Aorta (tissue), 5 donors: ENCODE measurements around the gene GMDS. TPM values are rescaled to one million over a fixed set of nuclear protein-coding genes. Genes with fewer than 3 reads are reported as not detected.

Experiments
- ATAC-seq: fragments of 200-7000 bp; cut with Tn5 transposase; one replicate; pipeline ENCODE4 v1.9.1; 2022; ENCODE audit warnings: moderate library complexity; ENCODE audit not compliant: low FRiP score
- DNase-seq, 2 donors: peaks; one replicate each; pipeline ENCODE4 v3.0.0-alpha.2; 2020
- H3K27ac ChIP-seq, 2 donors: one replicate each; pipeline ENCODE4 v1.5.1; 2013; ENCODE audit warnings: low read length in 2 of 2, mild to moderate bottlenecking in 2 of 2, moderate library complexity in 2 of 2, control low read depth in 1 of 2, inconsistent platforms in 1 of 2, low read depth in 1 of 2
- H3K27me3 ChIP-seq, 2 donors: one replicate each; pipeline ENCODE4 v1.6.1; 2013; ENCODE audit warnings: control low read depth in 1 of 2, low read length in 1 of 2, mild to moderate bottlenecking in 1 of 2, moderate library complexity in 1 of 2; ENCODE audit not compliant: insufficient read depth in 2 of 2, control insufficient read depth in 1 of 2
- H3K36me3 ChIP-seq, 2 donors: one replicate each; pipeline ENCODE4 v1.6.1; 2013; ENCODE audit warnings: control low read depth in 1 of 2, low read length in 1 of 2, mild to moderate bottlenecking in 1 of 2; ENCODE audit not compliant: insufficient read depth in 2 of 2, control insufficient read depth in 1 of 2
- H3K4me1 ChIP-seq, 2 donors: one replicate each; pipeline ENCODE4 v1.6.1; 2013; ENCODE audit warnings: low read length in 2 of 2, control low read depth in 1 of 2, mild to moderate bottlenecking in 1 of 2, moderate library complexity in 1 of 2; ENCODE audit not compliant: insufficient read depth in 2 of 2, control insufficient read depth in 1 of 2
- H3K4me3 ChIP-seq, 2 donors: one replicate each; pipeline ENCODE4 v1.5.1; 2013; ENCODE audit warnings: low read length in 2 of 2, control low read depth in 1 of 2, mild to moderate bottlenecking in 1 of 2
- H3K9me3 ChIP-seq: one replicate; pipeline ENCODE4 v1.6.1; 2013; ENCODE audit warnings: mild to moderate bottlenecking, low read length; ENCODE audit not compliant: control insufficient read depth
- WGBS, 2 donors: extraction: QIAGEN DNeasy Blood & Tissue Kit; methylation state at CpG; one replicate each; pipeline ENCODE4 v1.1.7; 2013; 5-methylcytosine and 5-hydroxymethylcytosine counted together
- intact Hi-C, 2 donors: fragments of 100-400 bp; cut with DNase I; formaldehyde crosslinking; loops; one replicate each; pipeline versions ENCODE4 v1.14.2 to v1.15.0; 2022
- polyA plus RNA-seq, 2 donors: library from polyadenylated mRNA; stranded (reverse); fragments of 200-250 nt; gene quantifications; one replicate each; pipeline ENCODE4 v1.2.3, GENCODE V29; 2013
- total RNA-seq, 2 donors: library from RNA; stranded (reverse); fragmentation: NEBNext Ultra II Directional; extraction: Animal tissue kit (Norgen Biotek cat#: 25700); gene quantifications; one replicate each; pipeline ENCODE4 v1.2.1, GENCODE V29; 2021
- donor health status: healthy with polysubstance abuse.
- donor health status: Bipolar disorder and iron deficiency.
- donor health status: DM: no; HTN: no; CAD: no.
- donor health status: DM: no; HTN: no; CAD: no.
- donor health status: DM: yes; HTN: yes; CAD: no.

GMDS gene
- total and polyA plus RNA-seq, 4 donors: 66.1 to 138 (median 84.9) TPM

DNA sequence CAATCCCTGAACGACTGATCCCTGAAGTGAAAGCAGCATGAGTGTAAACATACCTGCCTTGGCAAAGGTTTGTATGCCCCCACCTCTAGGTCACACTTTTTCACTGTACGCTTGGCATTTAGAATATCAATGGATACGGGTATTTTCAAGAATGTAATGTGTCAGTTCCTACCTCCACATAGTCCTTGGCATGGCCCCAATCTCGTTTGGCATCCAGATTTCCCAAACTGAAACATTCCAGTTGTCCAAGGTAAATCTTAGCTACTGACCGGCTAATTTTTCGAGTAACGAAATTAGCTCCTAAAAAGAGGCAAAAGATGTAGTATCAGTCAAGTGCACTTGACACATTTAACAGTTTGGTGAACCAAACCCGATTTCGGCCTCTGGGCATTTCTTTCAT, 315.5 kb downstream of the GMDS start:
- intact Hi-C loops: no loop called here
- H3K4me3 ChIP-seq: peak overlapping the region in 1 of 2 donors; percentile 48
- H3K27ac ChIP-seq: peak overlapping the region; percentile 61 to 71
- WGBS, 2 donors: 8 to 13% methylated on average over 9 of the region's 9 CpGs
- H3K36me3 ChIP-seq: no peaks in the 10 kb centered on the region
- DNase-seq (no peak), ATAC-seq (no peak)
- peaks cover 0 to 4% of the 10 kb centered on the region in 2 donors for H3K4me1 ChIP-seq
- H3K9me3 ChIP-seq: no peaks in the 10 kb centered on the region
- H3K27me3 ChIP-seq: no peaks in the 10 kb centered on the region

DNA sequence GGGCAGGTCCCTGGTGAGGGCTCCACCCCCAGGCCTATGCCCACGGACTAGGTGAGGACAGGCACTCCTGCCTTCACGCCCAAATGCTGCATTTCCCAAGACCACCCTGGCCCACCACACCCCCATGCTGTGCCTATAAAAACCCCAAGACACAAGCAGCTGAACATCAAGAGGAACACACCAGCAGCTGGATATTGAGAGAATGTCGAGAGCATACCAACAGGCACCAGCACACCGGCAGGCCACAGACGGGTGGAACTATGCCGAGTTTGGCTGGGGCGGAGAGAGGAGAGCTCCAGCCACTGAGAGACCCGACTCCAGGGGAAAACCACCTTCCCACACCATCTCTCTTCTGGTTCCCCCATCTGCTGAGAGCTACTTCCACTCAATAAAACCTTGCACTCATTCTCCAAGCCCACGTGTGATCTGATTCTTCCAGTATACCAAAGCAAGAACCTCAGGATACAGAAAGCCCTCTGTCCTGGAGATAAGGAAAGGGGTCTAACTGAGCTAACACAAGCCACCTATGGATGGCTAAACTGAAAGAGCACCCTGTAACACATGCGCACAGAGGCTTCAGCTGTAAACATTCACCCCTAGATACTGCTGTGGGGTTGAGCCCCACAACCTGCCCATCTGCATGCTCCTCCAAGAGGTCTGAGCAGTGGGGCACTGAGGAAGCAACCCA, 319.5 kb downstream of the GMDS start:
- intact Hi-C loops: no loop called here
- DNase-seq: no peak
- no peaks in the 10 kb centered on the region for H3K9me3 ChIP-seq

DNA sequence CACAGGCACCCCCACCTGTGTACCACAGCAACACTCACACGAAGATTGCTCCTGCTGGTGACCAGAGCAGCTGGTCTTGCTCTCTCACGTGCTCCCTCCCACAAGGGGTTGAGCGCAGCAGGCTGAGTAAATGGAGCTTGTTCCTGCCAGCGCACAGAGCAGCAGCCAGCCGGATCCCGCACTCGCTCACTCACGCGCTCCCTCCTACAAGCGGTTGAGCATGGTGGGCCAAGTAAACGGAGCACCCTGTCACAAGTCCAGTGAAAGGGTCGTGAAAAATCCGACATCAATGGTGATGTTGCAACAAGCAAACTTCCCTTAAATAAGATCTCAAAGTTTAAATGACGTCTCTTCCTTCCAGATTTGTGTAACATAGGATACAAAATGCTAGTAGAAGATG, 322.0 kb downstream of the GMDS start:
- H3K4me1 ChIP-seq: no peaks in the 10 kb centered on the region
- DNase-seq: no peak
- no peaks in the 10 kb centered on the region for H3K9me3 ChIP-seq
- WGBS, 2 donors: 94 to 96% methylated on average over 14 of the region's 14 CpGs
- ATAC-seq: no peak
- H3K4me3 ChIP-seq: no peak overlapping the region
- H3K27me3 ChIP-seq: no peaks in the 10 kb centered on the region
- no peak overlapping the region for H3K27ac ChIP-seq
- intact Hi-C loops: no loop called here
- no peaks in the 10 kb centered on the region for H3K36me3 ChIP-seq

More for the DNA sequence above, 319.5 kb downstream of the GMDS start:
- Histone ChIP-seq H3K4me1 (peaks cover 0 to 4% of the 10 kb centered on the region in 2 donors), H3K4me3 (no peak overlapping the region), H3K36me3 (no peaks in the 10 kb centered on the region), H3K27me3 (no peaks in the 10 kb centered on the region), H3K27ac (no peak overlapping the region)
- ATAC-seq: no peak
- WGBS, 2 donors: 82 to 89% methylated on average over 10 of the region's 10 CpGs

DNA sequence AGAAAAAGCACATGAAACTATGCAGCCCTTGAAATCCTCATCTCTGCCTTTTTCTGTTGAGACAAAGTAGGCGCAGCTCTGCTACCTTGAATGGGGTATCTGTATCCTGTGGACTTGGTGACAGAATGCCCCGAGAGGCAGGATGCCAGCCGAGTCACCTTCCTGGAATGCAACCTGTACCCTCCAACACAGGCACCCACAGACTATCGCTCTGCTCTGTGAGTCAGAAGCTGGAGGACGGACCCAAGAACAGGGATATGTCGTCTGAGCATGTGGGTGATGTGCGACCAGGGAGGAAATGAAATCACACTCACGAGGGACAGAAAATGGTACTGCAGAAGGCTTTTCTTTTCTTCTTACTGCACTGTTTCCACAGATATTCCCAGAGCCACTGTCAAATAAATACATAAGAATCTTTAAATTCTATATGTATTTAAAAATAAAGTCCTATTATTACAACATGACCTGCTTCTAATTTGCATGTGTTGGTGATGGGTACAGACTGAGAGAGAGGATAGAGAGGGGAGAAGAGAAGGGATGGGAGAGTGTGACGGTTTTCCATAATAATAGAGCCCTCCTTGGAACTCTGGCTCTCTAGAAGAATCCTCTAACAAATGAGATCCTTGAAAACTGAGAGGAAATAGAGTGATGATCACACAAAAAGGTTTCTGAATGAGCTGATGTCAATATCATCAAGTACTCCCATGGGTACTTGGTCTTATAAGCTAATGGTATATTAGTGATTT, 327.6 kb downstream of the GMDS start:
- peak; percentile 42 for ATAC-seq

DNA sequence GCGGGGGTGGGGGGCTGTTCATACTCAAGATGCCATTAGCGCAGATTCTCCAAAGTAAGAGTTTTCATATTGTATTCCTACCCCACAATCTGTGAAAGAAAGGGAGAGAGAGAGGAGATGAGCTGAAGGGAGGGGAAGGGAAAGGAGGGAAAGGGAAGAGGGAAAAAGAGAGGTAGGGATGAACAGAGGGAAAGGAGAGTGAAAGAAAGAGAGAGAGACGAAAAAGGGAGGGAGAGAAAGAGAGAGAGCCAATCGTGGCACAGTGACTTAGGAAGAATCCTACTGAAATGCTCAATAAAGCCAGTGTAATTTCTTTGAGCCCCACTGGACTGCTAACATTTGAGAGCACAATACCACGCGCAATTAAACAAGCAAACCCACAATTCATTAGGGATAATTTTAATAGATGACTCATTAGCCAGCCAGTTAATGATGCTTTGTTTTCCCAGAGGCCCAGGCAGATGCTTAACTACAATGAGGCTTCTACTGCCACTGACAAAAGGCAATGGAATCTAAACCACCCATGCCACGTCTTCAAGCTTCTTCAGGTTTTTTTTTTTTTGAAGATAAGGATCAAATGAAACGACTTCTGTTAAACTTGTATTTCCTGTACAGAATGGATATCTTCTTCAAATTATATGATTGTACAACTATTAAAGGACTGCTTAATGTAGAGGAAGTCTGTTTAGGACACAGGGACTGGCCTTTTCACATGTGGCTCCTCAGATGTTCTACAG, 328.9 kb downstream of the GMDS start:
- Histone ChIP-seq H3K27ac (no peak overlapping the region), H3K4me1 (no peaks in the 10 kb centered on the region), H3K36me3 (no peaks in the 10 kb centered on the region), H3K4me3 (no peak overlapping the region), H3K27me3 (no peaks in the 10 kb centered on the region), H3K9me3 (no peaks in the 10 kb centered on the region)
- DNase-seq (no peak), ATAC-seq (no peak)
- WGBS, 2 donors: 90 to 92% methylated on average over 8 of the region's 8 CpGs
- intact Hi-C loops: no loop called here

More for the DNA sequence above, 327.6 kb downstream of the GMDS start:
- Histone ChIP-seq H3K4me1 (no peaks in the 10 kb centered on the region), H3K27me3 (no peaks in the 10 kb centered on the region), H3K27ac (peak overlapping the region in 1 of 2 donors; percentile 43), H3K9me3 (no peaks in the 10 kb centered on the region), H3K36me3 (no peaks in the 10 kb centered on the region), H3K4me3 (no peak overlapping the region)
- intact Hi-C loops: no loop called here
- WGBS, 2 donors: 26 to 31% methylated on average over 9 of the region's 9 CpGs
- peak; percentile 70 to 89 for DNase-seq

DNA sequence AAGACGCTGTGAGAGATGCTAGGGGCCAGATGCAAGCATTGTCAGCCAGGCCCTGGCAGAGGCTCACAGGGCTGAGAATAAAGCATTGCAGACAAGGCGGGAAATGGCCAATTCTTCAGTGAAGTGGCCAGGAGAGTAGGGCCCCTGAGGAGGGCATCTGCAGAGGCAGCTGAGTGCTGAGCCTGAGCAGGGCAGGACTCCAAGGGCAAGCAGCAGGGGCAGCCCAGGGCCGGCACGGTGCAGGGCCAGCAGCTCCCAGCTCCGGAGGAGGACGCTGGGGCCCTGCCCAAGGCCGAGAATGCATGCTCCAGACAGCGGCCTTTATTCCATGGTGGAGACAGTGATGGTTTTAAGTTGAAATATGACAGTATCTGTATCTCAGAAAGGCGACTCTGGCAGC, 330.2 kb downstream of the GMDS start:
- Histone ChIP-seq H3K27me3 (no peaks in the 10 kb centered on the region), H3K4me3 (no peak overlapping the region), H3K4me1 (peaks cover 4 to 6% of the 10 kb centered on the region in 2 donors), H3K27ac (no peak overlapping the region), H3K36me3 (no peaks in the 10 kb centered on the region), H3K9me3 (no peaks in the 10 kb centered on the region)
- 63 to 76% methylated on average over 9 of the region's 9 CpGs for WGBS, 2 donors
- ATAC-seq: peak; percentile 47
- intact Hi-C loops: no loop called here
- no peak for DNase-seq

DNA sequence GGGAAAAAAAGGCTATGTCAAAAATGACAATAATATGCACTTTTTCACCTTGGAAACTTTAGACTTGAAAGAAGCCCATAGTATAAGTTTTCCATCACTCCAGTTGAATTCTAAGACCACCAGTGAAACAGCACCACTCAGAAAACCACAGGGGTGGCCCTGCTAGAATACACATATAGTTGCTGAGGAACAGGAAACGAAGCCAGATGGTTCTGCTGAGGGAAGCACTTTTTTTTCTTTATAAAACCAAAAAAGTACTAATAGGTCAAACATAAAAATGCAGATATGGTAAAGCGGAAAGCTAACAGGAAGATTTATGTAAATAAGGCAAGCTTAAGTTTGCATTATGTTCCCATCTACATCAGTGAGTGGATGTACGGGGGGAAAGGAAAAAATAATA, 331.8 kb downstream of the GMDS start:
- H3K27ac ChIP-seq: no peak overlapping the region
- DNase-seq (no peak), ATAC-seq (no peak)
- no peak overlapping the region for H3K4me3 ChIP-seq
- H3K36me3 ChIP-seq: no peaks in the 10 kb centered on the region
- H3K27me3 ChIP-seq: no peaks in the 10 kb centered on the region
- intact Hi-C loops: no loop called here
- peaks cover 4 to 6% of the 10 kb centered on the region in 2 donors for H3K4me1 ChIP-seq
- WGBS, 2 donors: 91 to 93% methylated on average over 3 of the region's 3 CpGs
- H3K9me3 ChIP-seq: no peaks in the 10 kb centered on the region

DNA sequence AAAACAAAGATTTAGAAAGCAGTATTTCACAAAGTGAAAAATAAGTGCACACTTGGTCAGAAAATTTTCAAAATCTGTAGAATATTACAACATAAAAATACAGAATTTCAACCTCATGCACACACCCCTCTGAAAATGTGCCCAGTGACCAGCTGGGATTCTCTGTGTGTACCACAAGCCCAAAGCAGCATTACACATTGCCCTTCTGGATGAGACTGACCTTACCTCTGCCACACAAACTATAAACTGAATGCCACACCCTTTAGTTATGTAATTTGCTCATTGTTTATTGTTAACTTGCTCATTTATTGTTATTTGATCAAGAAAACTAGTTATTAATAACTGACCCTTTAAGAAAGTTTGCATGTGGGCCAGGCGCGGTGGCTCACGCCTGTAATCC, 332.7 kb downstream of the GMDS start:
- Histone ChIP-seq H3K9me3 (no peaks in the 10 kb centered on the region), H3K27me3 (no peaks in the 10 kb centered on the region), H3K36me3 (no peaks in the 10 kb centered on the region), H3K4me3 (no peak overlapping the region), H3K4me1 (peaks cover 4 to 6% of the 10 kb centered on the region in 2 donors), H3K27ac (no peak overlapping the region)
- intact Hi-C loops: no loop called here
- DNase-seq (no peak), ATAC-seq (no peak)
- WGBS, 2 donors: 98 to 100% methylated on average over 3 of the region's 3 CpGs
